Bronchial epithelial cell (primary cell): ENCODE measurements around the gene TMEM9B. TPM values are rescaled to one million over a fixed set of nuclear protein-coding genes. Genes with fewer than 3 reads are reported as not detected.
A peak's percentile ranks its signal among the peaks of the same experiment; 100 is the strongest.

Experiments used
- DNase-seq: peaks from one replicate; pipeline ENCODE4 v3.0.0-alpha.2; 2010; ENCODE audit warnings: low read depth
- FAIRE-seq: peaks from 2 replicates; lab custom pipeline; 2011; peaks lifted over from hg19 to GRCh38; lab: Jason Lieb, UNC
- H3K27me3 ChIP-seq: 2 replicates; pipeline ENCODE4 v1.5.1; 2011; ENCODE audit warnings: low read length; ENCODE audit not compliant: control insufficient read depth, insufficient read depth
- H3K36me3 ChIP-seq: 2 replicates; pipeline ENCODE4 v1.5.1; 2011; ENCODE audit warnings: low read length; ENCODE audit not compliant: control insufficient read depth, insufficient read depth
- H3K4me3 ChIP-seq: 2 replicates; pipeline ENCODE4 v1.5.1; 2011; ENCODE audit warnings: mild to moderate bottlenecking, low read depth, low read length, control low read depth
- total RNA-seq: library from RNA; depleted of rRNA; stranded (reverse); fragments of >200 nt; gene quantifications from 2 replicates; pipeline ENCODE4 v1.2.1, GENCODE V29; 2014
- TF ChIP-seq, protein P1 (sequence below): IDR thresholded peaks from 2 replicates; pipeline ENCODE4 v1.5.1; 2011; ENCODE audit warnings: mild to moderate bottlenecking, moderate library complexity, low read length, control low read depth, inconsistent platforms; ENCODE audit not compliant: insufficient read depth, severe bottlenecking

Gene TMEM9B
- total RNA-seq, 1 donor from 2014 or later: 56.3 TPM

DNA sequence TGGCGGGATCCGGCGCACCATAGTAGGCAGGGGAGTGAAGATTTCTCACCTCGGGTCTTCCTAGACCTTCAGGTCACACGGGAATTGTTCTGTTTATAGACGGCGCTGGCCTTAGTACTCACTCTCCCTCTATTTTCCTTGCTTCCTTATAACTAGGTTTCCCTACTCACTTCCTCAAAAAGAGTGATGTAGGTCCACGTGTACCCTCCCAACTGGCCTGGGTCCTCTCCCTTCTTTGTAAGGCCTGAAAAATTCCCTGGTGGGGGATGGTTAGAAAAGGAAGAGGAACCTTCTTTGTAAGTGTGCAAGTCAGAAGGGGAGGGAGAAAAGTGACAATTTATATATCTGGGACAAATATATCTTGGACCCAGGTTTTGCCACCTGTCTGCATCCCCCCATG lies 2.9 kb upstream of the TMEM9B start:
- no peak for DNase-seq
- Histone ChIP-seq H3K4me3 (no peak overlapping the region), H3K36me3 (no peaks in the 10 kb centered on the region), H3K27me3 (no peaks in the 10 kb centered on the region)
- TF ChIP-seq, protein P1, sequence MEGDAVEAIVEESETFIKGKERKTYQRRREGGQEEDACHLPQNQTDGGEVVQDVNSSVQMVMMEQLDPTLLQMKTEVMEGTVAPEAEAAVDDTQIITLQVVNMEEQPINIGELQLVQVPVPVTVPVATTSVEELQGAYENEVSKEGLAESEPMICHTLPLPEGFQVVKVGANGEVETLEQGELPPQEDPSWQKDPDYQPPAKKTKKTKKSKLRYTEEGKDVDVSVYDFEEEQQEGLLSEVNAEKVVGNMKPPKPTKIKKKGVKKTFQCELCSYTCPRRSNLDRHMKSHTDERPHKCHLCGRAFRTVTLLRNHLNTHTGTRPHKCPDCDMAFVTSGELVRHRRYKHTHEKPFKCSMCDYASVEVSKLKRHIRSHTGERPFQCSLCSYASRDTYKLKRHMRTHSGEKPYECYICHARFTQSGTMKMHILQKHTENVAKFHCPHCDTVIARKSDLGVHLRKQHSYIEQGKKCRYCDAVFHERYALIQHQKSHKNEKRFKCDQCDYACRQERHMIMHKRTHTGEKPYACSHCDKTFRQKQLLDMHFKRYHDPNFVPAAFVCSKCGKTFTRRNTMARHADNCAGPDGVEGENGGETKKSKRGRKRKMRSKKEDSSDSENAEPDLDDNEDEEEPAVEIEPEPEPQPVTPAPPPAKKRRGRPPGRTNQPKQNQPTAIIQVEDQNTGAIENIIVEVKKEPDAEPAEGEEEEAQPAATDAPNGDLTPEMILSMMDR: no peak
- no peak for FAIRE-seq

GRCh38 chr11:8963569-8964323 lies 496 bp downstream of the TMEM9B start:
- no peak for FAIRE-seq
- Histone ChIP-seq H3K27me3 (no peaks in the 10 kb centered on the region), H3K4me3 (peak overlapping the region; percentile 87), H3K36me3 (no peaks in the 10 kb centered on the region)
- peak; percentile 77 for DNase-seq
- TF ChIP-seq, protein P1: no peak

DNA sequence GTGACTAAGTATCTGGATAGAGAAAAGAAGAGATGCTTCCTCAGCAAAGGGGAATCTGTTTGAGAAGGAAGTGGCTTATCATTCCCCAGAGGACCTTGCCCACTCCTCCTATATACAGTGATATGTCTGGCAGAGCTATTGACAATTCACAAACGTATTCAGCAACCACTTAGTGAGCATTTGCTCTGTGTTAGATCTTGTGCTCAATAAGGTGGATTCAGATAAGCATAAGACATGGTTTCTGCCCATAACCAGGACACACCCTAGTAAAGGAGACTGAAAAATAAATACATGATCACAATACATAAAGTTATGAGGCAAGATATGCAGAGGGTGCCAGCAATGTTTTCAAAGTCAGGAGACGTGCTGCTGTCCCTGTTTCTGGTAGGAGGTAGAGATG lies 1.4 kb downstream of the TMEM9B start:
- no peaks in the 10 kb centered on the region for H3K36me3 ChIP-seq
- FAIRE-seq (no peak), DNase-seq (no peak)
- TF ChIP-seq, protein P1: no peak
- no peaks in the 10 kb centered on the region for H3K27me3 ChIP-seq
- H3K4me3 ChIP-seq: no peak overlapping the region

GRCh38 chr11:8961401-8961800 lies 2.8 kb downstream of the TMEM9B start:
- DNase-seq: no peak
- no peak for FAIRE-seq
- H3K36me3 ChIP-seq: no peaks in the 10 kb centered on the region
- TF ChIP-seq, protein P1: no peak
- no peaks in the 10 kb centered on the region for H3K27me3 ChIP-seq
- no peak overlapping the region for H3K4me3 ChIP-seq

GRCh38 chr11:8959546-8960166 lies 4.6 kb downstream of the TMEM9B start:
- no peak for FAIRE-seq

More at GRCh38 chr11:8959546-8960166, 4.6 kb downstream of the TMEM9B start:
- Histone ChIP-seq H3K36me3 (peaks cover 6% of the 10 kb centered on the region), H3K4me3 (no peak overlapping the region), H3K27me3 (no peaks in the 10 kb centered on the region)
- TF ChIP-seq, protein P1: peak; percentile 76
- DNase-seq: peak; percentile 79
